GM10248 (cell line): ENCODE data around the gene ASIP.

Source experiments
- CTCF ChIA-PET: fragments of 300-600 bp; sonication (Branson Sonifier 250); formaldehyde crosslinking; extraction: SDS; loops from one replicate; lab custom pipeline; 2021; ENCODE audit warnings: antibody characterized with exemption; lab: Yijun Ruan, JAX
- POLR2A ChIA-PET: fragments of 350-650 bp; sonication (Branson Sonifier 250); formaldehyde crosslinking; extraction: SDS; loops from one replicate; lab custom pipeline; 2020; ENCODE audit warnings: antibody characterized with exemption; lab: Yijun Ruan, JAX
- DNase-seq: peaks from one replicate; pipeline ENCODE4 v3.0.0; 2012; ENCODE audit errors: extremely low spot score
- CTCF ChIP-seq: IDR thresholded peaks from 2 replicates; pipeline ENCODE4 v1.5.1; 2012; ENCODE audit warnings: mild to moderate bottlenecking, low read depth; ENCODE audit errors: extremely low read depth, missing control alignments, control extremely low read depth

The ASIP gene

GRCh38 chr20:34311118-34312023, 70.1 kb downstream of the ASIP start:
- TF ChIP-seq CTCF = no peak
- DNase-seq = no peak
- POLR2A ChIA-PET = no interaction called here
- CTCF ChIA-PET = interaction anchor here (0.9 to 5.7 kb wide), 53 partner anchors 8 to 728 kb away, joined by 3 to 94 read pairs (median 7); partner anchors contain the start of genes AHCY, DYNLRB1, ITCH and TP53INP2

- no peak for DNase-seq
- POLR2A ChIA-PET = no interaction called here
- TF ChIP-seq CTCF = no peak
- CTCF ChIA-PET = interaction anchor here (0.6 to 5.7 kb wide), 108 partner anchors 9 to 727 kb away, joined by 3 to 94 read pairs (median 5); partner anchors contain the start of genes AHCY, ASIP, DYNLRB1 and ITCH
Observed at GRCh38 chr20:34312024-34312460, 70.8 kb downstream of the ASIP start.

GRCh38 chr20:34312544-34313217, 71.5 kb downstream of the ASIP start:
- CTCF ChIA-PET = interaction anchor here (0.6 to 5.7 kb wide), 126 partner anchors 8 to 726 kb away, joined by 3 to 94 read pairs (median 4); partner anchors contain the start of genes AHCY, ASIP, DYNLRB1 and GGT7
- POLR2A ChIA-PET = no interaction called here
- TF ChIP-seq CTCF = peak; percentile 100
- peak; percentile 88 for DNase-seq

GRCh38 chr20:34315236-34315635, 74.0 kb downstream of the ASIP start:
- ChIA-PET CTCF (interaction anchor here (1.0 to 5.7 kb wide), 9 partner anchors 13 to 488 kb away, joined by 3 to 94 read pairs (median 28); partner anchors contain the start of gene AHCY), POLR2A (no interaction called here)
- TF ChIP-seq CTCF = no peak
- no peak for DNase-seq

GRCh38 chr20:34316196-34316814, 75.1 kb downstream of the ASIP start:
- CTCF ChIA-PET = interaction anchor here (1.1 to 5.7 kb wide), 3 partner anchors 34 to 221 kb away, joined by 3 to 29 read pairs (median 3); partner anchors contain the start of gene DYNLRB1
- TF ChIP-seq CTCF = no peak
- POLR2A ChIA-PET = no interaction called here
- no peak for DNase-seq
